NB4 (cell line): ENCODE data around the gene ERCC8.

Experiments used
- DNase-seq: peaks from one replicate; pipeline ENCODE4 v3.0.0; 2010; ENCODE audit warnings: low read depth
- H3K4me3 ChIP-seq: one replicate; pipeline ENCODE4 v1.5.1; 2011; ENCODE audit warnings: mild to moderate bottlenecking, low read depth, low read length, moderate library complexity
- MYC ChIP-seq: IDR thresholded peaks from 2 replicates; pipeline ENCODE4 v1.6.1; 2011; ENCODE audit warnings: low read depth, low read length
- POLR2A ChIP-seq: IDR thresholded peaks from 2 replicates; pipeline ENCODE4 v1.6.1; 2011; ENCODE audit warnings: mild to moderate bottlenecking; ENCODE audit not compliant: insufficient read length; ENCODE audit errors: extremely low read depth
- TF ChIP-seq, protein P1 (sequence below): IDR thresholded peaks from 2 replicates; pipeline ENCODE4 v1.6.1; 2011; ENCODE audit warnings: low read depth, low read length
- TF ChIP-seq, protein P2 (sequence below): IDR thresholded peaks from one replicate; pipeline ENCODE4 v1.5.1; 2012; ENCODE audit warnings: low read depth, low read length

ERCC8 gene

DNA sequence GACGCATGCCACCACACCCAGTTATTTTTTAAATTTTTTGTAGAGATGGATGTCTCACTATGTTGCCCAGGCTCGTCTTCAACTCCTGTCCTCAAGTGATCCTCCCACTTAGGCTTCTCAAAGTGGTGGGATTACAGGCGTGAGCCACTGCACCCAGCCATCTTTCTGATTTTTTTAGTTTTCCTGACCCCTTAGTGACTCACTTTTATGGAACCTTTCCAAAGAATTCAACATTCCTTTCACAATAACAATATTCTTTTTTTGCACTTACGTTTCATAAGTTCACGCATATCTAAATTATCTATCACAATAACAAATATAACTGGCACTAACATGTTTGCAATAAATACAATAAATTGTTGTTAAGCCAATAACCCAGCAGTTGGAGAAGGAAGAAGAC, 109.3 kb downstream of the ERCC8 start:
- TF ChIP-seq, protein P1, sequence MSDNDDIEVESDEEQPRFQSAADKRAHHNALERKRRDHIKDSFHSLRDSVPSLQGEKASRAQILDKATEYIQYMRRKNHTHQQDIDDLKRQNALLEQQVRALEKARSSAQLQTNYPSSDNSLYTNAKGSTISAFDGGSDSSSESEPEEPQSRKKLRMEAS, result no peak
- TF ChIP-seq POLR2A (no peak), MYC (no peak)
- TF ChIP-seq, protein P2, sequence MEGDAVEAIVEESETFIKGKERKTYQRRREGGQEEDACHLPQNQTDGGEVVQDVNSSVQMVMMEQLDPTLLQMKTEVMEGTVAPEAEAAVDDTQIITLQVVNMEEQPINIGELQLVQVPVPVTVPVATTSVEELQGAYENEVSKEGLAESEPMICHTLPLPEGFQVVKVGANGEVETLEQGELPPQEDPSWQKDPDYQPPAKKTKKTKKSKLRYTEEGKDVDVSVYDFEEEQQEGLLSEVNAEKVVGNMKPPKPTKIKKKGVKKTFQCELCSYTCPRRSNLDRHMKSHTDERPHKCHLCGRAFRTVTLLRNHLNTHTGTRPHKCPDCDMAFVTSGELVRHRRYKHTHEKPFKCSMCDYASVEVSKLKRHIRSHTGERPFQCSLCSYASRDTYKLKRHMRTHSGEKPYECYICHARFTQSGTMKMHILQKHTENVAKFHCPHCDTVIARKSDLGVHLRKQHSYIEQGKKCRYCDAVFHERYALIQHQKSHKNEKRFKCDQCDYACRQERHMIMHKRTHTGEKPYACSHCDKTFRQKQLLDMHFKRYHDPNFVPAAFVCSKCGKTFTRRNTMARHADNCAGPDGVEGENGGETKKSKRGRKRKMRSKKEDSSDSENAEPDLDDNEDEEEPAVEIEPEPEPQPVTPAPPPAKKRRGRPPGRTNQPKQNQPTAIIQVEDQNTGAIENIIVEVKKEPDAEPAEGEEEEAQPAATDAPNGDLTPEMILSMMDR, result no peak
- H3K4me3 ChIP-seq, result no peak overlapping the region
- DNase-seq, result no peak

DNA sequence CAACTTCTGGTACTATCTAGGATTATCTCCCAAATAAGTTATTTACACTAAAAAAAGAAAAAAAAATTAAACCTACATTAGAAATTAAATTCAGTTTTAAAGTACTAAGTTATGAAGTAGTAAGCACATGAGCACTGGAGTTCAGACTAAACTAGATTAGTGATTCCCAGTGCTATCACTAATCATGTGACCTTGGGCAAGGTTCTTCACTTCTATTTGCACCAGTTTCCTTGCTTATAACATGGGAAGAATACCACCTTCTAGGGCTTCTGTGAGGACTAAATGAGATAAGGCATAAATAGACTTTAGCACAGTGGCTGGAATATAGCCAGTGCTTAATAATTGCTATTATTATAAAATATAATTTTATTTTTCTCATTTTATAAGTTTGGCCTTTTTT, 111.3 kb downstream of the ERCC8 start:
- H3K4me3 ChIP-seq, result no peak overlapping the region
- no peak for DNase-seq
- TF ChIP-seq, protein P2, result no peak
- TF ChIP-seq POLR2A (no peak), MYC (no peak)
- TF ChIP-seq, protein P1, result no peak

DNA sequence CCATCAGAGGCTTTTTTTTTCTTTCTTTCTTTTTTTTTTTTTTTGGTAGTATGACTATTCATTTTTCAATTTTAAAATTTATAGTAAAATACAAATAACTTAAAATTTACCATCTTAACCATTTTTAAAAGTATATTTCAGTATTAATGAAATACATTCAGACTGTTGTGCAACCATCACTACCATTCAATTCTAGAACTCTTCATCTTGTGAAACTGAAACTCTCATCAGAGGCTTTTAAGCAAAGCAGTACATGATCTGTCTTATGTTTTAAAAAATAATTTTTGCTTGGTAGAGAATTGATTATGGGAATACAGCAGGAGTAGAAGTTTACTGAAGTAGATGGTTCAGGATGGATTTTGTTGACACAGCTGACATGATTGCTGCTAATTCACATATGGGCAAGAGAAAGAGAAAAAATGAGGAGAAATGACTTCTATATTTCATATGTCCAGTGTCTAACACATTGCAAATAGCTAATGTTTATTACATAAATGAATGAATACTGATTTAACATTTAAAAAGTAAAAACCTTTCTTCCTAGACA, 114.2 kb downstream of the ERCC8 start:
- TF ChIP-seq, protein P1, result no peak
- TF ChIP-seq POLR2A (no peak), MYC (no peak)
- TF ChIP-seq, protein P2, result no peak
- no peak for DNase-seq
- H3K4me3 ChIP-seq, result no peak overlapping the region

DNA sequence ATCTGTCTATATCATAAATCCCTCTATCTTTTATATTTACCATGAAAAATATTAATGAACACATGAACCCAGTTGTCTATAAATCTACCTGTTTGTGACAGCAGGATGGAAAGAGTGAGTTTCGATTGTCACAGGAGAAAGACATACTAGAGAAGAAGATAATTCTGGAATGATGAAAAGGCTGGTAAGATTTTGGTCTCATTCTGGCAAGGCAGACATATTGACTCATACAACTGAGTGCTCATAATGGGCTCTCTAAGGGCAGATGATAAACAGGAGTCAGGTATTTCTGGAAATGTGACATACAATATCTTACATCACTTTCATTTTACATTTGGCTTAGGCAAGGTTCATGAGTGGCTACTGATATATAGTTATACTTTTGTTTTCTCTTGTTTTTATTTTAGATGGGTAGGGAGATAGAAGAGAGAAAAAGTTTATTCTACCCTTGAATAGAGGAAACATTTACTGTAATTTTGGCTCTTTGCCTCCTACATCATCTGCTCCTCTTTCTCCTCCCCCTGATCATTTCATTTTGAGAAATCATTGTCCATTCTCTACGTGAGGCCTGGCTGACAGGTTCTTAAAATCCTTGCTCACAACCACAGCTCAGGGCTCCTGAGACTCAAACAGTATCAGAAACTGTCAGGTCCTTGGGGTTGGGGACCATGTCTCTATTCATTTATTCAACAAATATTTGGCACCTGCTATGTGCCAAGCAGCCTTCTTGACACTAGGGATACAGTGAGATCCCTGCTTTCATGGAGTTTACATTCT, 115.2 kb downstream of the ERCC8 start:
- no peak for DNase-seq
- TF ChIP-seq, protein P2, result no peak
- TF ChIP-seq MYC (no peak), POLR2A (no peak)
- TF ChIP-seq, protein P1, result no peak
- no peak overlapping the region for H3K4me3 ChIP-seq

DNA sequence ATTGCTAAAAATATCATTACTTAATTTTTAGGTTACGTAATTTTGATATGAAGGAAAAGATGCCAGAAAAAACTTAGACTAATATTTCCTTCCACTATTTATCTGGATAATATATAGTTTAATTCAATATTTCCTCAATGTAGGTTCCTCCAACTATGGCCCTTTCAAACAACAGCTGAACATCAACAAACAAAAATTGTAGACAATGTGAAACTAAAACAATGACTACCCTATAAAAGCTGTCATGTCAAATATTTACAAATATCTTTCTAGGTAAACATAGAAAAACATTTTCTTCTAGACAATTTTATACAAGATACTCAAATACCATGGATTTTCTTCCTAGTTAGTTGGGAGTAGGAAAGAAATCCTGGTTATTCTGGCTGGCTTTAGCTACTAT, 117.7 kb downstream of the ERCC8 start:
- TF ChIP-seq, protein P1, result no peak
- TF ChIP-seq, protein P2, result no peak
- TF ChIP-seq POLR2A, result no peak
- TF ChIP-seq MYC, result no peak
- H3K4me3 ChIP-seq, result no peak overlapping the region
- DNase-seq, result no peak
